Psoas muscle (tissue), 8 donors: ENCODE data around the gene ARHGEF33. TPM values are rescaled to one million over a fixed set of nuclear protein-coding genes. Genes with fewer than 3 reads are reported as not detected.

Experiments used
- ATAC-seq, 4 donors: fragments of 200-7000 bp; cut with Tn5 transposase; one replicate each; pipeline ENCODE4 v1.9.1; 2020; ENCODE audit warnings: moderate library complexity in 3 of 4, mild to moderate bottlenecking in 2 of 4
- DNase-seq, 2 donors: peaks; one replicate each; pipeline ENCODE4 v3.0.0-alpha.2; 2020
- H3K27ac ChIP-seq: fragments of 200-600 bp; one replicate; pipeline ENCODE4 v1.8.0; 2022
- H3K27me3 ChIP-seq, 3 donors: fragments of 200-600 bp in 1 of 3; one replicate each; pipeline versions ENCODE4 v1.6.1 to v1.8.0; 2013 to 2022; ENCODE audit warnings: low read length in 2 of 3, mild to moderate bottlenecking in 2 of 3, moderate library complexity in 1 of 3; ENCODE audit not compliant: insufficient read depth in 3 of 3
- H3K36me3 ChIP-seq, 2 donors: fragments of 200-600 bp in 1 of 2; one replicate each; pipeline versions ENCODE4 v1.6.1 to v1.8.0; 2013 to 2022; ENCODE audit warnings: low read depth in 1 of 2, mild to moderate bottlenecking in 1 of 2, moderate library complexity in 1 of 2; ENCODE audit not compliant: insufficient read depth in 1 of 2
- H3K4me1 ChIP-seq: fragments of 200-600 bp; one replicate; pipeline ENCODE4 v1.8.0; 2022
- H3K4me3 ChIP-seq: fragments of 200-600 bp; one replicate; pipeline ENCODE4 v1.8.0; 2022; ENCODE audit warnings: mild to moderate bottlenecking
- H3K9me3 ChIP-seq: fragments of 200-600 bp; one replicate; pipeline ENCODE4 v1.8.0; 2022
- CTCF ChIP-seq: fragments of 200-600 bp; IDR thresholded peaks from one replicate; pipeline ENCODE4 v1.8.0; 2022; ENCODE audit warnings: antibody characterized with exemption
- WGBS, 3 donors: extraction: QIAGEN DNeasy Blood & Tissue Kit; methylation state at CpG; one replicate each; pipeline versions ENCODE4 v1.1.6 to v1.1.7; 2013; 5-methylcytosine and 5-hydroxymethylcytosine counted together
- intact Hi-C, 2 donors: fragments of 100-400 bp; cut with DNase I; formaldehyde crosslinking; loops; one replicate each; pipeline versions ENCODE4 v1.11.0 to v1.14.2; 2022
- polyA plus RNA-seq, 3 donors: library from polyadenylated mRNA; stranded (reverse); fragments of 200-250 nt; gene quantifications; one replicate each; pipeline ENCODE4 v1.2.3, GENCODE V29; 2013
- total RNA-seq, 4 donors: library from RNA; stranded (reverse); fragmentation: NEBNext Ultra II Directional in 2 of 4; extraction: Animal tissue kit (Norgen Biotek cat#: 25700) in 2 of 4; gene quantifications; one replicate each; pipeline versions ENCODE4 v1.2.1 to v1.2.4, GENCODE V29; 2021 to 2023
- donor health status: healthy with polysubstance abuse.
- donor health status: DM: no; HTN: no; CAD: no; lungs with moderate emphysema.
- donor health status: Bipolar disorder and iron deficiency.
- donor health status: healthy.
- donor health status: DM: yes; HTN: yes; CAD: no.
- donor health status: DM: no; HTN: no; CAD: no.
- donor health status: DM: no; HTN: no; CAD: no.
- donor health status: DM: yes; HTN: yes; CAD: no.

The ARHGEF33 gene
- total and polyA plus RNA-seq, 7 donors, result 0.03 to 0.58 (median 0.15) TPM

GRCh38 chr2:38875227-38875575 is 14.5 kb upstream of the ARHGEF33 start:
- peak overlapping the region; percentile 76 for H3K27ac ChIP-seq
- H3K27me3 ChIP-seq, result no peaks in the 10 kb centered on the region
- intact Hi-C loops, result no loop called here
- H3K9me3 ChIP-seq, result peaks cover 7% of the 10 kb centered on the region
- DNase-seq (no peak), ATAC-seq (peak in 2 of 4 donors; percentile 9 to 27)
- 0 to 1% (median 1%) methylated on average over 10 of the region's 10 CpGs for whole genome bisulfite sequencing, 3 donors
- H3K36me3 ChIP-seq, result peaks cover 0 to 2% of the 10 kb centered on the region in 2 donors
- peak overlapping the region; percentile 96 for H3K4me3 ChIP-seq
- no peak for TF ChIP-seq CTCF
- H3K4me1 ChIP-seq, result peaks cover 10% of the 10 kb centered on the region

GRCh38 chr2:38875576-38876367 is 13.9 kb upstream of the ARHGEF33 start, which contains the start of the genes DHX57 and MORN2:
Gene DHX57, minus strand, starts transcription at chr2:38875934. Its CDS starts 7,529 bp downstream, at chr2:38868405.
Gene MORN2, plus strand, starts transcription at chr2:38875976.
- Histone ChIP-seq H3K4me3 (peak within 1 kb of the TSS; percentile 96), H3K27ac (peak within 1 kb of the TSS; percentile 76), H3K27me3 (no peaks in the 10 kb centered on the region), H3K9me3 (peaks cover 7% of the 10 kb centered on the region), H3K4me1 (peaks cover 10% of the 10 kb centered on the region), H3K36me3 (peaks cover 0 to 8% of the 10 kb centered on the region in 2 donors)
- intact Hi-C loops, result no loop called here
- DNase-seq, result peak; percentile 88 to 95
- no peak for TF ChIP-seq CTCF
- peak; percentile 99 to 100 (median 100) for ATAC-seq
- WGBS, 3 donors, result 0 to 1% (median 1%) methylated on average over 52 of the region's 52 CpGs

GRCh38 chr2:38876407-38876806 is 13.3 kb upstream of the ARHGEF33 start:
- DNase-seq (no peak), ATAC-seq (no peak)
- Histone ChIP-seq H3K4me1 (peaks cover 10% of the 10 kb centered on the region), H3K9me3 (peaks cover 4% of the 10 kb centered on the region), H3K36me3 (peaks cover 0 to 14% of the 10 kb centered on the region in 2 donors), H3K27ac (no peak overlapping the region), H3K27me3 (no peaks in the 10 kb centered on the region), H3K4me3 (peak overlapping the region; percentile 96)
- TF ChIP-seq CTCF, result no peak
- intact Hi-C loops, result no loop called here
- WGBS, 3 donors, result 27 to 34% (median 30%) methylated on average over 10 of the region's 10 CpGs

- Histone ChIP-seq H3K27me3 (no peaks in the 10 kb centered on the region), H3K4me3 (no peak overlapping the region), H3K36me3 (peaks cover 0 to 16% of the 10 kb centered on the region in 2 donors), H3K4me1 (peaks cover 13% of the 10 kb centered on the region), H3K27ac (no peak overlapping the region), H3K9me3 (no peaks in the 10 kb centered on the region)
- ATAC-seq, result peak; percentile 69 to 88 (median 76)
- intact Hi-C loops, result no loop called here
- DNase-seq, result no peak
- no peak for TF ChIP-seq CTCF
Observed at GRCh38 chr2:38886063-38886462, 3.6 kb upstream of the ARHGEF33 start.
